Measurements from ENCODE around the gene UTRN.

The UTRN gene

GRCh38 chr6:144252259-144252658, 32.9 kb upstream of the UTRN start:
- no peak for DNase-seq (ENCODE audit: low read depth)
- TF ChIP-seq CTCF (IDR thresholded peaks at IDR 0.05; ENCODE audit: control insufficient read depth, extremely low read depth, insufficient read depth): no peak
- H3K4me3 ChIP-seq (ENCODE audit: low read depth, low read length): no peak overlapping the region

DNA sequence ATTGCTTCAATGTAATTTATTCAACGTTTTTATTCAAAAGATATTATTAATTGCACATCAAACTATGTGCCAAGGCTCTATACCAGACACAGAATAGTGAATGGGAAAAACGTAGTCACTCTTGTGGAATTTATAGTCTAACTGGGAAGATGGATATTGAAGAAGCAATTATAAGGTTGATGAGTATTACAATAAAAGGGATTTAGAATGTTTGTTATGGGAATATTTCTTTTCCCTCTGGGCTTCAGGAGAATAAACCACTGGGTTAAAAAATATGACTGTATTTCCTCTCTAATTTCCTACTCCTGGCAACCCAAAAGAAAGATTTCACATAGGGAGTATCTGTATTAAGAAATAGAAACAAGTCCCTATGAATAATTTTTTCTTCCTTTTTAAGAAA, 25.1 kb upstream of the UTRN start:
- TF ChIP-seq CTCF (IDR thresholded peaks at IDR 0.05; ENCODE audit: control insufficient read depth, extremely low read depth, insufficient read depth): no peak

GRCh38 chr6:144262470-144263369, 22.4 kb upstream of the UTRN start:
- peak; percentile 1 for DNase-seq (ENCODE audit: low read depth)
- TF ChIP-seq CTCF (IDR thresholded peaks at IDR 0.05; ENCODE audit: control insufficient read depth, extremely low read depth, insufficient read depth): no peak
- H3K4me3 ChIP-seq (ENCODE audit: low read depth, low read length): no peak overlapping the region

More for the DNA sequence above, 25.1 kb upstream of the UTRN start:
- no peak for DNase-seq (ENCODE audit: low read depth)
- H3K4me3 ChIP-seq (ENCODE audit: low read depth, low read length): no peak overlapping the region

DNA sequence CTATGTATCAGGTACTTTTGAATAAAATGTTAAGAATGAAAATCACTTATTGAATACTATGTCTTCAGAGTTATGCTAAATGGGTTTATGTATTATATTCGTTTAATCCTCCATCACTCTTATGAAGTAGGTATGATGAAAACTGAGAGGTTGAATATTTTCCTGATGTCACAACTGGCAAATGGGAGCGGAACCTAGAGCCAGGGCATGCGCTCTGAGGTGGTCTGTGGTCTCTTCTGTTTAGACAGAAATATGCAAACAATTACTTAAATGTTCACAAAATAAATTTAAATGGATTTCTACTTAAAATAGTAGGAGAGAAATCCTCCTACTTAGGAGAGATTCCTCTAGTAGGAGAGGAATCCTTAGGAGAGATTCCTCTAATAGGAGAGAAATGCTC, 21.3 kb upstream of the UTRN start:
- H3K4me3 ChIP-seq (ENCODE audit: low read depth, low read length): no peak overlapping the region
- no peak for DNase-seq (ENCODE audit: low read depth)
- TF ChIP-seq CTCF (IDR thresholded peaks at IDR 0.05; ENCODE audit: control insufficient read depth, extremely low read depth, insufficient read depth): no peak

DNA sequence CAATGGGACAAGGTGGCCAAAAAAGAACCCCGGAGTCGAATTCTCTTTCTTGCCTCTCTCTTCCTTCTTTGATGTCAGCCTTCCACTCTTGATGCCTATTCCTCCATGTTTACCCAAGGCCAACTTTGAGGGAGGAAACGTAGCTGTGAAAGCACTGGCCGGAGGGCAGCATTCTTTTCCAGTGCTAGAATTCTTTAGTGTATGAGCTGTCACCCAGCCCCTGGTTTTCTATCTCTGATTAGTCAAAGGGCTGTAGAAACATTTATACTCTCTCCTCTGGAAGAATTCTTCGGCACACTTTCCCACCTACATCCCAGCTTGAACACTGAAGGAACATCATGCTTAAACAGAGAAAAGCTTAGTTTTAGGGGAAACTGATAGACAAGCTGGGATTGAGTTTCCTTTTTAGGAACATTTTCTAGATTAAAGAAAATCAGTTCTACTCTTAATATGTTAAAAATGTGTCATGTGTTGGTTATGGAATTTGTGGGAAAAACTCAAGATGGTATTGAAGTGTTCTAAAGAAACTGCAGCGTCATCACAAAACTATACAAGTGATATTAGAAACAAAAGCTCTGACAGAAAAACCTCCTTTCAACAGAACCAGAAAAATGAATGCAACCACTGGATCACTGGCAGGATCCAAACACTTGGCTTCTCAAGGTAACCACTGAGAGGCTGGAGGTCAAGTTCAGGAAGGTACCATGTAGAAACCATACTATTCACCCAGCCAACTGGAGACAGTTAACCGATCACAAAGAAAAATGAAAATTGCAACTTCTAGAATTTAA, 20.7 kb upstream of the UTRN start:
- no peak for DNase-seq (ENCODE audit: low read depth)

GRCh38 chr6:144265061-144265357, 20.1 kb upstream of the UTRN start:
- no peak overlapping the region for H3K4me3 ChIP-seq (ENCODE audit: low read depth, low read length)
- no peak for DNase-seq (ENCODE audit: low read depth)
- TF ChIP-seq CTCF (IDR thresholded peaks at IDR 0.05; ENCODE audit: control insufficient read depth, extremely low read depth, insufficient read depth): no peak

More for the DNA sequence above, 20.7 kb upstream of the UTRN start:
- H3K4me3 ChIP-seq (ENCODE audit: low read depth, low read length): no peak overlapping the region
- TF ChIP-seq CTCF (IDR thresholded peaks at IDR 0.05; ENCODE audit: control insufficient read depth, extremely low read depth, insufficient read depth): no peak
